ENCODE measurements around the gene PHF10.

The PHF10 gene

DNA sequence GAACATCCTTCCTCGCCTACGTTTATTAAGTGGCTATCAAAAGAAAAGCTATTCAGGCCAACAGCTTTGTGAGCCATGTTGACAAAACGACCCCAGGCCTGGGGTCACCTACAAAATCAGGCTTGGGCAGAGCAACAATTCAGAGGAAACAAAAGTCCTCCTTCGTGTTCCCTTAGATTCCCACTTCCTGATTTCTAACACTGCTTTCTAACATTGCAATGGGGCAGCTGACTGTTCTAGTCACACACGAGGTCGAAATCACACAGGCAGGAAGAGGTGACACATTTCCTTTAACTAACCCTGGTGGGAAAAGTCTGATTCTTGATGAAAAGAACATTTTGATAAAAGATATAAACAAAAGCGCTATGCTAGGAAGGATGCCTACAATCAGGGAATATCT is 54.4 kb downstream of the PHF10 start:
- DNase-seq, result no peak

DNA sequence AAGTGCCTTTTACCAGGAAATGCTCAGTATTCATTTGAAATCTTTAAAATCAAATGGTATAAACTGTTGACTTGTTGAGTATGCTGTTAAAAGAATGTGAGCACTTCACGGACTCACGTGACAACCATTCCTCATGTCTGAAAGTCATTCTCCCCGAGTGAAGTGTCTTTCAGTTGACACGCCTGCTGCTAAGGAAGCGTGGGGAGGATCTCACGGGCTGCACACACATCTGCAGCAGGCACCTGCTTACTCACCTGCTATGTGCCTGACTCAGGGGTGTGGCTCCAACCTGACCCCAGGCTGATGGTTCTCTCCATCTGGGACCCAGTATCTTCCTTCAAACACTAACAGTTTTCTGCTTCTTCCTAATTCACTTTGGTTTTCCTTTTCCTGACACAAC is 55.2 kb downstream of the PHF10 start:
- DNase-seq, result no peak

DNA sequence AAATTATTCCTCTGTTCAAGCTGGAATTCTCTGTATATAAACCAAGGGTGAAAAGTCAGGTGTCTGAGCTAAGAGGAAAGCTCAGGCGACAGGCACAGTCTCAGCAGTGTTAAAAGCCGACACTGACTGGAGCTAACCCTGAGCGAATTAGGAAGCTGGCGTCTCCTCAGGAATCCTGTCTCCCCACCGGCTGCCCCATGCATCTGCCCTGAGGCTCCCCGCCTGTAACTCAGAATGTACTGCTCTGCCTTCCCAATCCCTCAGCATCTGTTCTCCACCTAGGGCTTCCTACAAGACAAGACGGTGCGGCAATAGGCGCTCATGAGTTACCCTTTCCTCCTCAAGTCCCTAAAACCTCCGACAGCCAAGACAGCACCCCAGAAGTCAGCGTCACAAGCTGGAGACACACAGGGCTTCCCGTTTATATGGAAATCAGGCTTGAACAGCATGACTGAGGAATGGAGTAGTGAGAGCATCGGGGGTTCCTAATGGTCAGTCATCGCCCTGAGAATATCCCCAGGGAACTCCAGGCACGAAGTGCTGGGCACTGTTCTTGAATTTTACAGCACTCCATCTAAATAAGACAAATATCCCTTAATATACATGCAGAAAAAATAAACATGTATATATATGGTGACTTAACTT is 56.0 kb downstream of the PHF10 start:
- DNase-seq, result no peak

DNA sequence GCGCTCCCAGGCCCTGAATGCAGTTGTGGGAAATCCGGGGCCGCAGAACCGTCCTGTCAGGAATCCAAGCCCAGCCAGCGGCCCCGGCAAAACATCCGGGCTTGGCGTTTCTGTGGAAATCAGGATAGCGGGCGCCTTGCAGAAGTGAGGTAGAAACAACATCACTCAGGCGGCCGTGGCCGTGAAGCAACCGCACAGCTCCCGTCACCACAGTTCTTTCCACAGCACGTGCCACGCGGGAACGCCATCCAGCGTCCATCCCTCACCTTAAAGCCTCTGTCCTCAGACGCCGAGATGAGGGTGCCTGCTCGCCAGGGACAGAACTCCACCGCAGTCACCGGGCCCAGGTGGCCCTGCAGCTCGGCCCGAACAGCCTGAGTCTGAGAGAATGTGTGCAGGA is 56.6 kb downstream of the PHF10 start:
- DNase-seq, result no peak

DNA sequence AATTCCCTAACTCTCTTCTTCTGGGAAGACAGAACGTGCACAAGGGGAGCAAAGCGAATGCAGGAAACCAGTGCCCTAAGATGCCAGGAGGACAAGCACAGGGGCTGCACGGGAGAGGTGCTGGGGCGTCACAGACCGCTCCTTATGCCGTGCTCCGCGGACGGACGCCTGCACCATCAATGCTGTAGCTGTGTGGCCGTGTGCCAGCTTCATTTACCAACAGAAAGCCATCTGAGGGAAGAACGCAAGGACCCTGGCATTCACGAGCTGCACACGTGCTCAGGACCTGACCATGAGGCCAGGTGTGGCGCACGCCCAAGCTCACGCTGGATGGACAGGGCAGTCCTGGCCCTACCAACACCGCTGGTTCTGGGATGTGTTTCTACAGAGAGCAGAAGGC is 57.9 kb downstream of the PHF10 start:
- DNase-seq, result no peak

DNA sequence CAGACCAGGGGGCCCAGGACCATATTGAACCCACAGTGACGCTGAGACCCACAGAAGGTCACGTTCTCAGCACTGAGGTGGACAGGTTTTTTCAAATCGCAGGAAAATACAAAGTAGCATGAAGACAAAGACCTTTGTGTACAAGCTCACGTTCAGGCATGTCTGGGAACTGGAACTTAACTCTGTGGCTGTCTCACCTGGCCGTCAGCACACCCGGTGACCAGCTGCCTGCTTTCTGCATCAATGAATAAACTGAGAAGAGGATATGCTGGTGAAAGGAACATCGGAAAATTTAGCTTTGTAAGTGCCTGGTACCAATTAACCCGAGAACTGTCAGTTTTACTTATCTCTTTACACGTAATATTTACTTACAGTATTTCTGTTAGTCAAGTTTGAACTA is 59.0 kb downstream of the PHF10 start:
- no peak for DNase-seq

DNA sequence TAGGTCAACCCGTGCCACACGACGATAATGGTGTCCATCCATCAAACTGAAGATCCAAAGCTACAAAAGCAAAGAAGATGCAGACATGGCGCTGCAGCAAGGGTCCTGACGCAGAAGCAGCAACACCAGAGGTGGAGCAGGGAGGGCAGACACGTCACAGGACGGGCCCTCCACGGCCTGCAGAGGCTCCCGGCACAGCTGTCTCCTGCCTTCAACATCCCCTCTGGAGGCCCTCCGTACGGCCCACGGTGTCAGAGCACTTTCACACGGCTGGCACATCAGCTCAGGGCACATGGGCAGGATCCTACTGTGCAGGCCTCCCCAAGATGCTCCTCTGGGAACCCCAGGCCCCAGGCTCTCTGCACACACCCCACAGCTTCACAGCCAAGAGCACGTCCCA is 60.1 kb downstream of the PHF10 start:
- DNase-seq, result no peak

DNA sequence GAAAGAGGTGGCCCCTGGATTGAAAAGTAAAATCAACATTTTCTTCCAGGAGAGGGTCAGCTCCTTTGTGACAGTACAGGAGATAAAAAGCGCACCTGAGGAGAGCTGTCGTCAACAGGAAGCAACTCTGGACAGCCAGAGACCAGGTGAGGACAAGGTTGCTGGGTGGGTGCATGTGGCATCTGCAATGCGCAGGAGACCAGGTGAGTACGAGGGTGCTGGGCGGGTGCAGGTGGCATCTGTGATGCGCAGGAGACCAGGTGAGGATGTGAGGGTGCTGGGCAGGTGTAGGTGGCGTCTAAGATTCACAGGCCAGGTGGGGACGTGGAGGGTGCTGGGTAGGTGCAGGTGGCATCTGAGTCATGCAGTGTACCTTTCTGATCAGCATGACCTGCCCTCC is 60.8 kb downstream of the PHF10 start:
- no peak for DNase-seq

DNA sequence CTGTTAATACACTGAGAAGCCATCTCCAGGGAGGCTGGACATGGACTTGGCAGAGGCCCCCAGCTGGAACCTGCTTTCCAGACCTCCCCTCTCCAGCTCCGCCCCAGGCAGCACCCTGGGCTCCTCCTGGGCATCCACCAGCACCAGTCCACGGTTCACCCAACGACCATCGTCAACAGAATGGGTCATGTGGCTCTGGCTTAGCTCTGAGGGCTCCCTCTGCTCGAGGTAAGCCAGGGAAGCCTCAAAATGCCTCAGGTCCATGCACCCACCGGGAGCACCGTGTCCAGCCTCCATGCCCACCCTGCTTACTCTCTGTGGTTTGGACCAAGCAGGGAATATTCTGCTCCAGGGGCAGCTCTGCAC is 62.9 kb downstream of the PHF10 start:
- DNase-seq, result no peak

DNA sequence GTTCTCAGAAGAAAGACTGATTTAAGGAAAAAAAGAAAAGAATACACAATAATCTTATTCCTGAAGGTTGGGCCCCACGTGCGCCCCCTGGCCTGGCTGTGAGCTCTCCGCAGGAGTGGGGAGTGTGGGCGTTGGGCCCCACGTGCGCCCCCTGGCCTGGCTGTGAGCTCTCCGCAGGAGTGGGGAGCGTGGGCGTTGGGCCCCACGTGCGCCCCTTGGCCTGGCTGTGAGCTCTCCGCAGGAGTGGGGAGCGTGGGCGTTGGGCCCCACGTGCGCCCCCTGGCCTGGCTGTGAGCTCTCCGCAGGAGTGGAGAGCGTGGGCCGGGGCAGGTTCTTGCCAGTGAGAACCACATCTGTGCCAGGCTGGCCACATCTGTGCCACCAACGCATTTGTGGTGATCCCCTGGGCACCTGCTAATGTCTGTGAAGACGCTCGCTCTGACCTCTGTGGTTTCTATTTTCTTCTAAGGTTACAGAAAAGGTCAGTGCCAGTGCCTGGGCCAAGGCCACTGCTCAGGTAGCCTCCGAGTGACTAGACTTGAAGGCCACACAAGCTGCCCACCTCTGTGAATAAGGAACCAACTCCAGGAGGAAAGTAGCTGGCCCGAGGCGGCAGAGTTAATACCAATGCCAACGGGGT is 63.4 kb downstream of the PHF10 start:
- DNase-seq, result no peak

DNA sequence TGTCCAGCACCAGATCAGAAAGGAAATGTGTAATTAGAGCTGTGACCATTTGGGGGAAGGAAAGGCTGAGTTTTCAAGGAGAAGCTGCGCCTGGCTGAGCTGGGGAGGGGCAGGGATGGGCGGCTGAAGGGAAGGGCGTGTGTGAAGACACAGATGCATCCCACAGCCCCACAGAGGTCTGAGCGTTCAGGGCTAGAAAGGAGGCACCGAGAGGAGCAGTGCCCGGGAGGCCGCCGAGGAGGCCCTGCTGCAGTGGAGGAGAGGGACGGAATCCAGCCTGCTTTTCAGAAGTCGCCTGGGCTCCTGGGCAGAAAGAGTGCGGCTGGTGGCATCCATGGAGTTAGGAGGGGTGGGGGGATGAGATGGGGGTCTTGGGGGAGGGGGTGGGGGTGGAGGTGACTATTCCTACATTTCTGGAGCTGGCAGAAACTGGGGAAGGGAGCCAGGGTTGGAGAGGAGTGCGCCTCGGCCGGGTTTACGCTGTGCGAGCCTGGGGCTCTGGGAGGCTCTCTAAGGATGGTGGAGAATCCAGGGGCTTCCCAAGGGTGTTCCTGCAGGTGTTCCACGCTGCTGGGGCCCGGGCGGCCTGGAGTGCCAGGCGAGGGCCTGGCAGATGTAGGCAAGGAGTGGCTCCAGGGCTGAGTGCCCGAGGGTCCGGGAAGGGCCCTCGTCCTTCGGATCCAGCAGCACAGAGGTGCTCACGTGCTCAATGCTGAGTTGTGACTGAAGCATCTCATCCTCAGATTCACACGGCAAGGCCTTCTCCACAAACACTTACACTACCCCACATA is 64.3 kb downstream of the PHF10 start:
- no peak for DNase-seq

DNA sequence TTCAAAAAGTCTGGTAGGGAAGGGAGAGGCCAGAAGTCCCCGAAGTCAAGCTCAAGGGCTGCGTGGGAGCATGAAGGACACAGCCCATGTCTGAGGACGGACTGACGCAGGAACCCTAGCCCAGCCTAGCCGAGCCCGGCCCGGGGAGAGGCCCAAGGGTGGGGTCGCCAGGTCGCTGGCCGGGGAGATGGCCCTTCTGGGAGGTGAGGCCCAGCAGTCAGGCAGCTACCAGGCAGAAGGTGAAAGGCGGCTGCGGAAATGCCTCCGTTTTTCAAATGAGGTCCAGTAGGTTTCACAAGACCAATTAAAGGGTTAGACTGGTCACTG is 67.1 kb downstream of the PHF10 start:
- no peak for DNase-seq

DNA sequence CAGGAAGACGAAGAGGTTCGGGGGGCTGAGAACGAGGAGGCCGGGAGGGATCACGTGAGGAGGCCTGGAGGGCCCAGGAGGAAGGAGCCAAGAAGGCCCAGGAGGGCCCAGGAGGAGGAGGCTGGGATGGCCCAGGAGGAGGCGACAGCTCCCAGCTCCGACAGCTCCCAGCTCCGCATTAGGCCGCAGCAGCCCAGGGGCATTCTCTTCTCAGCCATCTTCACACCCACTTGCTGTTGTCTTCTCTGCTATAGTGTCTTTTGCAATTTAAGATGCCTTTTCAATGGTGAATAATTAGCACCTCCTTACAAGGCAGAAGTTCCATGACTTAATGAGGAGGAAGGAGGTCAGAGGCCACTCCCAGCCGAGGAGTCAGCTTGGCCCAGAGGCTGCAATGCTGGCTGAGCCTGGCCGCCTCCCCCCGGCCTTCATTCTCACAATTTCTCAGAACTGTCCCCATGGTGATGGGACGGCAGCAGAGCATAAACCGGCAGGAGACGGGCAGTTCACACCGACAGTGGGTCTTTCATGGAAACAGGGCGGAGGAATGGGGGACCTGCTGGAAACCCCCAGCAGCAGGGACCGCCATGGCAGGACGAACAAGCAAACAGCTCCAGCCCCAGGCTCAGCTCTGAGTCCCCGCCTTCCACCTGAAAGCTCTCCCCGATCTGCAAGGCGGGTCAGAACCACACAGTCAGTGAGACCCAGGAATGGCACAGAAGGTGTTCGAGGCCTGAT is 67.6 kb downstream of the PHF10 start:
- DNase-seq, result no peak

DNA sequence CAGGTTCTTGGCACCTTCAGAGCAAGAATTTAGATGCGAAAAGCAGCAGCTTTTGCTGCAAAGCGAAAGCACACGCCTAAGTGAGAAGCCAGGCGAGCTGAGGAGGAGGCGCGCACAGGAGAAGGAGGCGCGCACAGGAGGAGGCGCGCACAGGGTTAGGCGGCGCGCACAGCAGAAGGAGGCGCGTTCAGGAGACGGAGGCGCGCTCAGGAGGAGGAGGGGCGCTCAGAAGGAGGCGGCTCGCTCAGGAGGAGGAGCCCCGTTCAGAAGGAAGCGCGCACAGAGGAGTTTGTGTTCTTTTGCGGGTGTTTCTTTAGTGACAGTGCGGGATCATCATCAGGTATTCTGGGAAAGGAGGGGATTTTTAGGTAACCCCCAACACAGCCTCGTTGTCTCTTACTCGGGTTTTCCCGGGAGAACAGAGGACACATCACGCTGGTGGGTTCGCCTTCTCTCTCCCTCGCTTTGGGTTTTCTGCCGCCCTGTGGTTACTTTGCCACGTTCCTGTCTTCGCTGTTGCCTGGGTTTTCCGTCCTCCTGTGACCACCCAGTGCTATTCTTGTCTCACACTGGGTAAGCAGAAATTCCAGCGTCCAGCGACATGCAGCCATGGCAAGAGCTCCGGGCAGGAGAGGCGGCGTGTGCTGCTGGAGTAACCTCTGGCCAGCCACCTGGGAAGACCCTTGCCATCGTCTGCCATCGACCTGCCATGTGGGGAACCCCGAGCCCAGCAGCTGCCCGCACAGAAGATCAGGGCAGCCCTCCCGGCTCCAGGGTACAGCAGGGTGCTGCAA is 69.5 kb downstream of the PHF10 start:
- DNase-seq, result peak; percentile 63
